ENCODE measurements around the gene WWC2.

GRCh38 chr4:183180621-183181020 is 81.6 kb downstream of the WWC2 start:
- TF ChIP-seq EZH2 (IDR thresholded peaks at IDR 0.05; ENCODE audit: borderline replicate concordance) (no peak), CTCF (IDR thresholded peaks at IDR 0.05; ENCODE audit: poor library complexity) (no peak)
